Retinal pigment epithelial cell (primary cell): ENCODE measurements around the gene NADK2.

Source experiments
- DNase-seq: peaks from one replicate; pipeline ENCODE4 v3.0.0-alpha.2; 2010; ENCODE audit warnings: low read depth
- H3K4me3 ChIP-seq: 2 replicates; pipeline ENCODE4 v1.5.1; 2011; ENCODE audit warnings: mild to moderate bottlenecking, low read length, control low read depth, moderate library complexity
- CTCF ChIP-seq: conservative IDR thresholded peaks from 2 replicates; pipeline ENCODE4 v1.5.1; 2011; ENCODE audit warnings: low read depth, low read length, control low read depth, inconsistent platforms

NADK2 gene

DNA sequence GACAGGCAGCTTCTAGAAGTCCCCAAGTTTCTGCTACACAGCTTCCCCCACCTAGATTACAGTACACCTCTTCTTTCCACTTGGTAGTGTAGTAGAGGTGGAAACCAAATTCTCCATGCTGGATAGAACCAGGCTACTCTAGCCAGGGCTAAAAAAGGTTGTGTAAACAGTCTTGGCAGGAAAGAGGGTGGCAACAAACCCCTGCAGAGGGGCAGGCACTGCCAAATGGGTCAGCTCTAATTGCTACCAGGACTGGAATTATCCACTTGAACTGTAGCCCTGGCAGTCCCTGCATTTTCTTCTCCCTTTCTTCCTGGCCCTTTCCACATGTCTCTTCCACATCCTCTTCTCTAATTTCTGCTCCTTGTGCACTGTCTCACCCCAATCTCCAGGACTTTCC, 35.1 kb upstream of the NADK2 start:
- TF ChIP-seq CTCF: no peak
- DNase-seq: no peak
- H3K4me3 ChIP-seq: no peak overlapping the region

GRCh38 chr5:36273809-36274526, 32.2 kb upstream of the NADK2 start:
- no peak for TF ChIP-seq CTCF
- no peak overlapping the region for H3K4me3 ChIP-seq
- no peak for DNase-seq

DNA sequence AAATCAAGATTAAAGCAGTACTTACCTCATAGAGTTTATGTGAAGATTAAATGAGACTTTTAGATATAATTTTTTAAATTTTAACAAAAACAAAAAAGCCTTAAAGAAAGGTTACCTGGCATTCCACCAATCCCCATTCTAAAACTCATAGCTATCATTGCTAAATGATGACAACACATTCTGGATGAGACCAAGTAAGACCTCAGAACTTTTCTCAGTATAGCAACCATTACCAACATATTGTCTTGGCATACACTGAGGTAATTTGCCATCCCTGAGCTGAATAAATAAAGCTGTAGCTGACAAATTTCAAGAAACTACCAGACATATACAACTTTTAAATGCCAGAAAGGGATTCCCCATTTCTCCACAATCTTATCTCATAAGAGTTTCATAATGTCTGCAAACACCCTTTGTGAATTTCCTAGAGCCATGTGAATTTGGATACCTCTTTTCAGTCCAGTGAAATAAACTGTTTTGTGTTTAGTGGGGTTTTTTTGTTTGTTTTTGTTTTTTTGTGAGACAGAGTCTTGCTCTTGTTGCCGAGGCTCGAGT, 30.5 kb upstream of the NADK2 start:
- H3K4me3 ChIP-seq: no peak overlapping the region
- no peak for TF ChIP-seq CTCF
- no peak for DNase-seq

- TF ChIP-seq CTCF: no peak
- no peak for DNase-seq
- H3K4me3 ChIP-seq: no peak overlapping the region
Measured at GRCh38 chr5:36270876-36271575, 29.3 kb upstream of the NADK2 start.

DNA sequence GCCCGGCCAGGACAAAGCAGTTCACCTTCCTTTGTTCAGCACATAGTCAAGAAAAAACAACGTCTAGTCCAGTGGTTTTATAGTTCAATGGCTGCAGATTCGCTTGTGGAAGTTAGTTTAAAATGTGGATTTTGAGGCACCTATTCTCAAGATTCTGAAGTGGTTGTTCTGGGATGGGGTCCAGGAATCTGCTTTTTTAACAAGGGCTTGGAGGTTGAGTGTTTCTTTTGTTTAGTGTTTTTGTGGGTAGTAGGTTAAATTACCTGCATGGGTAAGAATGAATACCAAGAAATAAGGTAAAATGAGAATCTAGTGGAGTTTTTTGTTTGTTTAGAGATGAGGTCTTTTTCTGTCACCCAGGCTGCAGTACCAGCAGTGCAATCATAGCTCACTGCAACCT, 28.4 kb upstream of the NADK2 start:
- DNase-seq: no peak
- no peak for TF ChIP-seq CTCF
- no peak overlapping the region for H3K4me3 ChIP-seq

DNA sequence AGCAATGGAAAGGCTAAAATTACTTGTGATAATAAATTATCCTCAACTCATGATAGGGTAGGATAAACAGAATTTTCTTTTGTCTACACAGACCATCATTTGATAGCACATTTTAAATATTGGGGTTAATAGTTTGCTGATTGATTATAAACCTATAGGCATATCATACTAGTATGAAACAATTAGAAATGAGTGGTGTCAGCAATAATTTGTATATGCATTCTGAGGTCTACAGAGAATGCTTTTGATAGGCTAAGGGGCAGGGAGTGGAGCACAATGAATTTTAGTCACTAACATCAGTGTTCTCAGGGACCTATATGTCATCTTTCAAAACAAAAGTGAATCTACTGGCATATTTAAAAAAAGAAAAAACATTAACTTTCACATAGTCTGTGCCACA, 27.8 kb upstream of the NADK2 start:
- TF ChIP-seq CTCF: no peak
- no peak for DNase-seq
- no peak overlapping the region for H3K4me3 ChIP-seq

DNA sequence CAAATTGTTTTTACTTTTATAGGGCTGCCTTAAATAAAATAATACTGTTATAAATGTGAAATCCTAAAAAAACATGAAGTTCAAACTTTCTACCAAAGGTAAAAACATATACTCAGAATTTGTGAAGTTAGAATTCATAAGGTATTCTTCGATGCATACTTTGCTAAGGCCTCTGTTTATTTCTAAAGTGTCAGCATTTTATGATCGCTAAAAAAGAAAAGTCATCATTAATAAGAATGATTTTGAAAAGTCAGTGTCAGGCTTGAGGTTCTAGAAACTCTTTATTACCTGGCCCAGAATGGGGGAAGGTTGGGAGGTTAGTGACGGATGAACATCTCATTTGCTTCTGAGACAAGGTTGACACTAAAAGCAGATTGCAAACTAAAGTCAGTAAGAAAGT, 26.2 kb upstream of the NADK2 start:
- DNase-seq: no peak
- no peak overlapping the region for H3K4me3 ChIP-seq
- no peak for TF ChIP-seq CTCF
